ENCODE measurements around the gene BSN.
"Not testable (repeated sequence)": the region's sequence is repeated elsewhere in the genome, so short reads cannot be mapped to it uniquely, and the experiment has no call there.

- TF ChIP-seq CTCF (IDR thresholded peaks at IDR 0.05); ZFX (IDR thresholded peaks at IDR 0.05; ENCODE audit: borderline replicate concordance): not testable (repeated sequence)
Measured at GRCh38 chr3:49688338-49689045, 134.2 kb downstream of the BSN start.

All from 22Rv1 (cell line).